ENCODE measurements around the gene CSTF2T.
A peak's percentile ranks its signal among the peaks of the same experiment; 100 is the strongest.

CSTF2T gene

DNA sequence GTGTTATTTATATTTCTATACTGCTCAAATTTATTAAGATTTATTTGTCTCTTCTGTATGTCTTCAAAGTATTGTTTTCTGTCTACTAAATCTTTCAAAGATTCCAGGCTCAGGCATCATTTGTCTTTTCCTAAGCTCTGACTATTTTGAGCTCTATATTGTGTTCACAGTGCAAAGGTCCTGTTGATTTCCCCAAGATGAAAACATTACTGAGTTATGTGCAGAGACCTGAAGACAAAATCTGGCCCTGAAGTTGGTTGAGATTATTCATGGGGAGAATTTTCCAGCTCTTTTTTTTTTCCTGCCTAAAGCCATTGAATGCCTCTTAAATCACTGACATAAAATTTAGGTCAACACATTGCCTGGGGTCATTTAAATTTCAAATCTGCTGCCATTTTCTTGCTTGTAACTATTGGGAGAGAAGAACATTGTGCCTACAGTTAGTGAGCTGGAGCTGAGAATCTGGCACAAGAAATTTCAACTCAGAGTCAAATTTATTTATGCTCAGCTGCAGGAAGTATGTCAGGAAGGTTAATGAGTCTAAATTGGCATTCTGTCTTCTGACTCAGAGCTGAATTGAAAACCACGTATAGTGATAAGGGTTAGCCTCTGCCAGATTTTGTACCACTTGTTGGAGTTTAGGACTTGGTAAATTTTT, 31.6 kb downstream of the CSTF2T start:
- TF ChIP-seq, protein P1, sequence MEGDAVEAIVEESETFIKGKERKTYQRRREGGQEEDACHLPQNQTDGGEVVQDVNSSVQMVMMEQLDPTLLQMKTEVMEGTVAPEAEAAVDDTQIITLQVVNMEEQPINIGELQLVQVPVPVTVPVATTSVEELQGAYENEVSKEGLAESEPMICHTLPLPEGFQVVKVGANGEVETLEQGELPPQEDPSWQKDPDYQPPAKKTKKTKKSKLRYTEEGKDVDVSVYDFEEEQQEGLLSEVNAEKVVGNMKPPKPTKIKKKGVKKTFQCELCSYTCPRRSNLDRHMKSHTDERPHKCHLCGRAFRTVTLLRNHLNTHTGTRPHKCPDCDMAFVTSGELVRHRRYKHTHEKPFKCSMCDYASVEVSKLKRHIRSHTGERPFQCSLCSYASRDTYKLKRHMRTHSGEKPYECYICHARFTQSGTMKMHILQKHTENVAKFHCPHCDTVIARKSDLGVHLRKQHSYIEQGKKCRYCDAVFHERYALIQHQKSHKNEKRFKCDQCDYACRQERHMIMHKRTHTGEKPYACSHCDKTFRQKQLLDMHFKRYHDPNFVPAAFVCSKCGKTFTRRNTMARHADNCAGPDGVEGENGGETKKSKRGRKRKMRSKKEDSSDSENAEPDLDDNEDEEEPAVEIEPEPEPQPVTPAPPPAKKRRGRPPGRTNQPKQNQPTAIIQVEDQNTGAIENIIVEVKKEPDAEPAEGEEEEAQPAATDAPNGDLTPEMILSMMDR (IDR thresholded peaks at IDR 0.05; ENCODE audit: unreplicated experiment in 3 of 3) = no peak
- peaks cover 7% of the 10 kb centered on the region for H3K36me3 Mint-ChIP-seq (ENCODE audit: low read depth)
- H3K4me1 Mint-ChIP-seq = peaks cover 29% of the 10 kb centered on the region
- peaks cover 11% of the 10 kb centered on the region for H3K9me3 Mint-ChIP-seq
- no peak overlapping the region for H3K4me3 Mint-ChIP-seq
- no peaks in the 10 kb centered on the region for H3K27me3 Mint-ChIP-seq (ENCODE audit: low read depth)
- peak overlapping the region; percentile 32 to 80 (median 36) for H3K27ac Mint-ChIP-seq

GRCh38 chr10:51666456-51666855, 32.9 kb downstream of the CSTF2T start:
- Mint-ChIP-seq H3K4me1 (peaks cover 29% of the 10 kb centered on the region), H3K27ac (peak overlapping the region in 2 of 3 experiments; percentile 63 to 87), H3K9me3 (peaks cover 4% of the 10 kb centered on the region), H3K27me3 (ENCODE audit: low read depth) (no peaks in the 10 kb centered on the region), H3K4me3 (no peak overlapping the region), H3K36me3 (ENCODE audit: low read depth) (no peaks in the 10 kb centered on the region)
- TF ChIP-seq, protein P1 (IDR thresholded peaks at IDR 0.05; ENCODE audit: unreplicated experiment in 3 of 3) = no peak

DNA sequence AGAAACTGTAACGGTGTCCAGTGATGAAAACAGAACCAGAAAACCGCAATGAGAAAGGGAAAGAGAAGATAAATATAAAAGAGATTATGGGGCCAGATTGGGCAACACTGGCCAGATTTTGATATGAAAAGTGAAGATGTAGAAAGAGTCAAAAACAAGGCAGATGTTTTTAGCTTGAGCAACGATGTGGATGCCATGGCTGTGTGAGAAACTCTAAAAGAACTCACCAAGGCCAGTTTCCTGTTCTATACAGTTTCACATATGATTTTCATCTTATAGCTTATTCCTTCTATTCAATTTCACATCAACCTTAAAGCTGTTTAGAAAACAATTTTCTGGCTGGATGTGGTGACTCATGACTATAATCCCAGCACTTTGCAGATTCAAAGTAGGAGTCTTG, 36.3 kb downstream of the CSTF2T start:
- TF ChIP-seq, protein P1 (IDR thresholded peaks at IDR 0.05; ENCODE audit: unreplicated experiment in 3 of 3) = no peak
- no peaks in the 10 kb centered on the region for H3K27me3 Mint-ChIP-seq (ENCODE audit: low read depth)
- peaks cover 34% of the 10 kb centered on the region for H3K4me1 Mint-ChIP-seq
- no peaks in the 10 kb centered on the region for H3K36me3 Mint-ChIP-seq (ENCODE audit: low read depth)
- no peaks in the 10 kb centered on the region for H3K9me3 Mint-ChIP-seq
- no peak overlapping the region for H3K27ac Mint-ChIP-seq
- no peak overlapping the region for H3K4me3 Mint-ChIP-seq

DNA sequence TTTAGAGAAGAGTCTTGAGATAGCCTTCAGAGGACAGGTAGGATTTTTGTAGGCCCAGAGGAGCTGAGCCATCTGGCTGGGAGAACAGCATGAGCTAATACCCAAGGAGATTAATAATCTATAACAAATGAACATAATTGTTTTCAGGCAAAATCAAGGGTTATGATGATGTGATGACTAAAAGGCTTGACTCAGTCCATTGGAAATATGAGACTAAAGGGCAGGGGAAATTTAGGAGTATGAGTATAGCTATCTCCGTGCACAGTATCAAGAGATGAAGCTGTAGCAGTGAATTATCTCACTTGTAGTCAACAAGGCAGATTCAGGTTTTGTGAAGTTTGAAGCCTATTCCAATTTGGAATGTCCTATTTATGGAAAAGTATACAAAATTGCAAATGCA, 40.1 kb downstream of the CSTF2T start:
- Mint-ChIP-seq H3K4me3 (no peak overlapping the region), H3K27me3 (ENCODE audit: low read depth) (no peaks in the 10 kb centered on the region), H3K9me3 (no peaks in the 10 kb centered on the region)

GRCh38 chr10:51658000-51658399, 41.4 kb downstream of the CSTF2T start:
- no peaks in the 10 kb centered on the region for H3K36me3 Mint-ChIP-seq (ENCODE audit: low read depth)
- H3K27ac Mint-ChIP-seq = peak overlapping the region; percentile 81 to 90 (median 83)
- no peaks in the 10 kb centered on the region for H3K9me3 Mint-ChIP-seq
- H3K4me3 Mint-ChIP-seq = peak overlapping the region in 1 of 3 experiments; percentile 15
- peaks cover 63% of the 10 kb centered on the region for H3K4me1 Mint-ChIP-seq
- TF ChIP-seq, protein P1 (IDR thresholded peaks at IDR 0.05; ENCODE audit: unreplicated experiment in 3 of 3) = no peak
- no peaks in the 10 kb centered on the region for H3K27me3 Mint-ChIP-seq (ENCODE audit: low read depth)

More for the DNA sequence above, 40.1 kb downstream of the CSTF2T start:
- Mint-ChIP-seq H3K27ac (peak overlapping the region in 1 of 3 experiments; percentile 83), H3K4me1 (peaks cover 51% of the 10 kb centered on the region), H3K36me3 (ENCODE audit: low read depth) (no peaks in the 10 kb centered on the region)
- TF ChIP-seq, protein P1 (IDR thresholded peaks at IDR 0.05; ENCODE audit: unreplicated experiment in 3 of 3) = no peak

- H3K27ac Mint-ChIP-seq = peak overlapping the region; percentile 3 to 83 (median 41)
- no peaks in the 10 kb centered on the region for H3K9me3 Mint-ChIP-seq
- H3K4me3 Mint-ChIP-seq = no peak overlapping the region
- H3K27me3 Mint-ChIP-seq (ENCODE audit: low read depth) = no peaks in the 10 kb centered on the region
- TF ChIP-seq, protein P1 (IDR thresholded peaks at IDR 0.05; ENCODE audit: unreplicated experiment in 3 of 3) = no peak
- H3K36me3 Mint-ChIP-seq (ENCODE audit: low read depth) = no peaks in the 10 kb centered on the region
- H3K4me1 Mint-ChIP-seq = peaks cover 68% of the 10 kb centered on the region
These were observed 42.9 kb downstream of the CSTF2T start for GRCh38 chr10:51656503-51656902.

Data from nephron (organoid).